COLO668 (cell line): Measurements from ENCODE around the gene MLPH.

ENCODE experiments used
- DNase-seq: peaks from one replicate; lab custom pipeline; 2025; ENCODE audit not compliant: unreplicated experiment; lab: John Stamatoyannopoulos, UW

Gene MLPH

DNA sequence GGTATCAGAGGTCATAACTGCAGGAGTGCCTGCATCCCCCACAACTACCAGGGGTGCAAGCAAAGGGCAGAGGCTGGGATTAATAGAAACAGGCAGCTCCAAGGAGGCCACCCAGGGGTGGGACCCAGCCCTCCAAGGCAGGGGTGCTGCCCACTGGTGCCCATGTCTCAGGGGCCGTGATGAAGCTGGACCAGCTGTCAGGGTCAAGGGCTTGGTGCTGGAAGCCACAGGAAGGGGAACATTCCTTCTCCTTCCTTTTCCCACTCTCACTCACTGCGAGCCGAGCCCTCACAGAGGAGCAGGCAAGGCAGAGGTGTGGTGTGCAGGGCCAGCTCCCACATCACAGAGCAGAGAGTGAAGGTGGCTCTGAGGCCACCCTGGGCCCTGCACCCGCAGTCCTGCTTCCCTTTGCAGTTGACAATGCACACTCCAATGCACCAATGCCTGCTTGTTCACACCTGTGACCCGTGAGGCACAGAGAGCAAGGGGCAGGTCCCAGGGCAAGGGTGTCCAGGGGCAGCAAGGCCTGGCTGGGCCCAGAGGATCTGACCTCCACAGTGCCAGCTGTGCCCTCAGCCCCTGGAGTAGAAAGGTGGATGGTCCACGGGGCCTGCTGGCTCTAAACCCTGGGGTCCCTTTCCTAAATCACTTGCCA is 28.7 kb downstream of the MLPH start:
- no peak for DNase-seq

DNA sequence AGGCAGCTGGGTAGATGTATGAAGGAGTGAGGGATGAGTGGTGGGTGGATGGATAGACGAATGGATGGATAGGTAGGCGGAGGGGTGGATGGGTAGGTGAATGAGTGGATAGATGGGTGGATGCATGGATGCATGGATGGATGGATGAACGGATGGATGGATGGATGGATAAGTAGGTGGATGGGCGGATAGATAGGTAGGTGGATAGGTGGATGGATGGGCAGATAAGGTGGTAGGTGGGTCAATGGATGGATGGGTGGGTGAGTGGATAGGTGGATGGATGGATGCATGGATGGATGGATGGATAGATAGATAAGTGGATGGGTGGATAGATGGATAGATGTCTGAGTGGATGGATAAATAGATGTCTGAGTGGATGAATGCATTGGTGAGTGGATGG is 30.1 kb downstream of the MLPH start:
- DNase-seq, result no peak

DNA sequence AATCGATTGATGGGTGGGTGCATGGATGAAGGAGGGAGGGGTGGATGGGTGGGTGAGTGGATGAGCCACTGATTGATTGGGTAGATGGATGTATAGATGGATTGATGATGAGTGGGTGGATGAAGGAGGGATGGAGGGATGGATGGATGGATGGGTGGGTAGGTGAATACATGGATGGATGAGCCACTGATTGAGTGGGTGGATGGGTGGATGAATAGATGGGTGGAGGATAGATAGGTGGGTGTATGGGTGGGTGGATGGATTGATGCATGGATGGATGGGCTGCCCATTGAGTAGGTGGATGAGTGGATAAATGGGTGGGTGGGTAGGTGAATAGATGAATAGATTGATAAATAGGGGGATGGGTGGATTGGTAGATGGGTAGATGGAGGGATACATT is 30.9 kb downstream of the MLPH start:
- no peak for DNase-seq

DNA sequence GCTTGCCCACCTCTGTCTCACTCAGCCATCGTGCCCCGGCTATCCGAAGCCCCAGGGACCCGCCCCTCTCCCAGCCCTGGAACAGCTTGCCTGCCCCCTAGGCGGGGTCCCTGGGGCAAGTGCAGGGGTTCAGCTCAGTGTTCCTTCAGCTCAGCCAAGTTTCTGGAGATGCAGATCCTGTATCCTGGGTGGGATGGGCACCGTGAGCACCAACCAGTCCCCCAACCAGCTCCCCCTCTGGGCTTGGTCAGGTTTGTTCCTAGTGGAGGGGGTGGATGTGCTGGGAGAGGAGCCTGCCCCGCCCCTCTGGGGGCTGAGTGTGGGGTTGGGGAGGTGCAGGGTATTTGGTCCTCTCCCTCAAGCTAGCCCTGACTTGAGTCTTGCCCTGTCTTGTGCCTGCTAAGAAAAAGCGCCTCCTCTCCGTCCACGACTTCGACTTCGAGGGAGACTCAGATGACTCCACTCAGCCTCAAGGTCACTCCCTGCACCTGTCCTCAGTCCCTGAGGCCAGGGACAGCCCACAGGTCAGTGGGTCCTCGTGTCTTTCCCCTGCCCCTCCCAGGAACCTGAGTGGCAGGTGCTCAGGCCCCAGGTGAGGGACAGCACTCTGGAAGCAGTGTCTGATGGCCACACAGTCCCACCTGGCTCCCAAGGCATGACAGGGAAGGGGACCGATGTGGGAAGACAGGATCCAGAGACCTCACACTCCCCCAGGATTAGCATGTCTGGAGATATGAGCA is 32.6 kb downstream of the MLPH start:
- DNase-seq, result no peak

DNA sequence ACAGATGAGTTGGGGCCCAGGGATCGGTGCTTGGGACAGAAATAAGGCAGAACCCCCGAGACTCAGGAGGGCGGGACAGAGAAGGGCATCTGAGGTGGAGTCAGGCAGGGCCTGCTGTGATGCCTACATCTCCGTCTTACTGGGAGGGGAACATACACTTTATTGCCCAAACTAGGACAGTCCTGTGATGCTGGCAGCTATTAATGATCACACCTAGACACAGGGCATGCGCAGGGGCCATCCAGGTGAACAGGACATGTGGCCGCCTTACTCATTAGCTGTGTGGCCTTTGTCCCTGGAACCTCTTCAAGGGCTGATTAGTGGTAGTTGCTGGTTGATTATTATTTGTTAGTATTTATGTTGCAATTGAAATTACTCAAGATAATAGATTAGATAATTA is 33.2 kb downstream of the MLPH start:
- no peak for DNase-seq

DNA sequence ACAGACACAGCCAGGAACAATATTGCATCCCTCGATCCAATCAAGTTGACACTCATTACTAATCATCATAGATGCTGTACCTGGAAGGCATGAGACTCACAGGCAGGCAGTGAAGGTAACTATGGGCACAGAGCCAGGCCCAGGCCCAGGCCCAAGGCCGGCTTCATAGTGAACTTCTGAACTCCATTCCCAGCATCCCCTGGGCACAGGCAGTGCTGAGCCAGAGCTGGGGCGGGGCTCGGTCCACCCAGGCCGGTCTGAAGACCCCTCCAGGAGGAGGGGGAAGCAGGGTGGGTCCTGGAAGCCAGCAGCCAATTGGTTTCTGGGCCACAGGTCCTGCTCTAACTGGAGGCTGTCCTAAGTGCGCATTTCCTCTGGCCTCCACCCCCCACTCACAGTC is 37.6 kb downstream of the MLPH start:
- no peak for DNase-seq

DNA sequence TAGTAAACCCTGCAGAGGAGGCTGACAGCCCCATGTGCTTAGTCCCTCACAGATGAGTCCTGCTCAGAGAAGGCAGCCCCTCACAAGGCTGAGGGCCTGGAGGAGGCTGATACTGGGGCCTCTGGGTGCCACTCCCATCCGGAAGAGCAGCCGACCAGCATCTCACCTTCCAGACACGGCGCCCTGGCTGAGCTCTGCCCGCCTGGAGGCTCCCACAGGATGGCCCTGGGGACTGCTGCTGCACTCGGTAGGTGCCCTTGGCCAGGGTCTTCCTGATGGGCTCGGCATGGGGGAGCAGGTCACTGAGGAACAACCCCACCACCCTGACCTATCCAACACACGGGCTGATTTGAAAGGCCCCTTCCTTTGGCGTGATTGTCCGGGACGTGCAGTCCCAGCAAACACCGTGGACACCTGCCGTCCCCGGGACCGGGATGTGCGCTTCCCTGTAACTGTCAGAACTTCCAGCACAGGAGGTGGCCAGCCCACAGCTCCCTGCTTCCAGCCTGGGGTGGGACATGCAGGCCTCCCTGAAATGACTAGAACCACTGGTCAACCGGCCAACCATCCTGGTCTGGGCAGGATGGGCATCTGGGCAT is 38.6 kb downstream of the MLPH start:
- DNase-seq, result no peak

DNA sequence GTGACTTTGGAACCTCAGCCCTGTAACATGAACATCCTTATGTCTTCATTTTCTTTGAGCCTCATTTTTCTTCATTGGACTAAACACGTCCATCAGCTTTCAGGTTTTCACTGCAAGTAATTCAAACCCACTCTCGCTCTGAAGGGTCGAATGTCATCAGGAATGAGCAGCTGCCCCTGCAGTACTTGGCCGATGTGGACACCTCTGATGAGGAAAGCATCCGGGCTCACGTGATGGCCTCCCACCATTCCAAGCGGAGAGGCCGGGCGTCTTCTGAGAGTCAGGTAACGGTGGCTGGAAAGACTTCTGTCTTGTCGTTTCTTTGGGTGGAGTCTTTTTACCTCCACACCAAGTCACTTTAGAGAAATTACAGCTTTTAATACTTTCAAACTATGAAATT is 40.2 kb downstream of the MLPH start:
- DNase-seq, result no peak

DNA sequence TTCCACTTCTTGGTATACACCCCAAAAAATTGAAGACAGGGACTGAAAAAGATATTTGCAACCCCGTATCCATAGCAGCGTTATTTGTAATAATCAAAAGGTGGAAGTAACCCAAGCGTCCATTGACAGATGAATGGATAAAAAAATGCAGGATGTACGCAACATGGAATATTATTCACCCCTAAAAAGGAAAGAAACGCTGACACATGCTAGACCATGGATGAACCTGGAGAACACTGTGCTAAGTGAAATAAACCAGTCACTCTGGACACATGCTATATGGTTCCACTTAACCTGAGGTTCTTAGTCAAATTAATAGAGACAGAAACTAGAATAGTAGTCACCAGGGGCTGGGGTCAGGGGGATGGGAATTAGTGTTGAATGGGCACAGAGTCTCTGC is 40.7 kb downstream of the MLPH start:
- no peak for DNase-seq

DNA sequence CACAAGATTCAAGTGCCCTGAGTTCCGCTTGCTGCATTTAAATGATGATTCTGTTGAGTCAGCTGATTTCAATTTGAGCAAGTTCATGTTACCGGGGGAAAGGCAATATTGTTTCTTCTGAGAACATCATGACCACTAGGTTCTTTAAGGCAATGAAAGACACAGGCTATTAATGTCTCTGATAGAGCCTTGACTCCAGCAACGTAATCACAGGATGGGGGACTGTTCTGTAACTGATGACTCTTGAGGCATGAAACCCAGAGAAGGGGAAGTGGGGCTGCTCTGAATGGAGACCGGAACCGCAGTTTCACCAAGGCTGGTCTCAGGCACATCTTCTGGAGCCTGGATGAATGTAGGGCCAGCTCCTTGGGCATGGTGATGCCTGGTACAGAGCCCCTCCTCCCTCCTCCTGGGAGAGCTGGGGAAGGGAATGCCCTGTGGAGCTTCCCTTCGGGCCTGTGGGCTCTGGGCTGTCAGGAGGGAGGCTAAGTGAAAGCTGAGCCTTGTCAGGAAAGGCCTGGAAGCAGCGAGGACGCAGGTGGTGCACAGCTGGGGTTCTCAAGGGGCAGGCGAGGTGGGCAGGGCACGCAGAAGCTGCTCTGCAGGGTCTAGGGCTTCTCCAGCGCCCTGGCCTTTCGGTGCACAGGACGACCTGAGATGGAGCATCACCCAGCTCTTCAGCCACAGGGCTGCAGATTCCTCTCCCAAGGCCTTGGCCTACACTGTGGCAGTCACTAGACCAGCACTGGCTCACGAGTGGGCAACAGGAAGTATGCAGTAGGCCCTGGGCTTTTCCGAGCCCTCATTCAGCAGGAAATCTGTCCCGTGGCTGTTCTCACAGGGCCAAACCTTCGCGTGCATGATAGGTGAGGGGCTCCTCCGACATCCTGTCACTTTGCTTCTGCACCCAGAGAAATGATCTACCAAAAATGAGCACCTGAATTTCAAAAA is 42.7 kb downstream of the MLPH start:
- no peak for DNase-seq

DNA sequence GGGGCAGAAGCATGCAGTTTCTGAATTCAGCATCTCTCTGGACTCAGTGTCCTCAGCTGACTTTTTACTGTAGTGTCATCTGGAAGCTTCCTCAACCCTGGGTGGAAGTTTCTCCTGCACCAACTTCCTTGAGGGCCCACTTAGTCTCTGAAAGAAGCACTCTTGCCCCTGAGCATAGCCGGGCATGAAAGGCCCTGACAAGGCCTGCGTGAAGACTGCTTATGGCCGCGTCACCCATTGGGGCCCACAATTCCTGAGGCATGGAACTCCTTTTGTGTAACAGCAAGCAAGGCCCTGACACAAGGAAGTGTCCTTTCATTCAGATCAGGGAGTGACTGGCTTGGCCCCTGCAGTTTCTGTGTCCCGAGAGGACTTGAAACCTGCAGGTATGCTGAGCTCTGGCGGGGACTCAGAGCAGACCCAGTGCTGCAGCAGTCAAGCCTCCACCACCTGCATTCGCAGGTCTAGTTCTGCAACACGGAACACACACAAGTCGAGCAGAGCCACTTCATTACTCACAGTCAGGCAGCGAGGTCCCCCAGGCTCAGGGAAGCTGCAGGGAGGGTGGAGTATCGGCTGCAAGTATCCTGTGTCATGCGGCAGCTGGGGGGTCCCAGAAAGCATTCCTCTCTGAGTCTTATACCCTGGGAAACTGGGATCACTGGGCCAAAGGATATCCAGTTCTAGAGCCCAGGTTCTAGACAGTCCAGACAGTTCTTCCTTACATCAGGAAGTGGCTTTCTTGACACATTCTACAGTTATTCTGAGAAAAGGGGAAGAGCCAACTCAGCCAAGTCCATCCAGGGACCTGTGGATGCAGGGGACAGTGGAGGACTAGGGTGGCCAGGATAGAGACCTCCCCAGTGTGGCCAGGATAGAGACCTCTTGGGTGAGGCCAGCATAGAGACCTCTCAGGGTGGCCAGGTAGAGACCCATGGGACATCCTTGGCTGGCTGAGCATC is 43.7 kb downstream of the MLPH start:
- no peak for DNase-seq

DNA sequence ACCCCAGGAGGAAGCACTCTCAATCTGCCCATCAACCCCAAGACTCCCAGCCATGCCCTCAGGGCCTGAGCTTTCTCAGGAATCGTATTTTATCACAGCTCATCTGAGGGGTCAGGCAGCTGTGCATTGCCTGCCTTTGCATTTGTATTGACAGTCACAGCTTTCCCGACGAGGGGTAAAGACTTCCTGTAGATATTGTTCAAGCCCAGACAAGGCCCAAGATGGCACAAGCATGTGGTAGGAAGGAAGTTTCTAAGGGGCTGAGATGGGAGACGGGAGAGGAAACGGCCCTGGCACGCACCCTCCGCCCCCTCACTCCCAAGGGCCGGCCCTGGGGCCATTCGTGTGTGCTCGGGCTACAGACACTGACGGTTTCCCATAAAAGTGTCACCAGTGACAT is 45.1 kb downstream of the MLPH start:
- DNase-seq, result no peak

DNA sequence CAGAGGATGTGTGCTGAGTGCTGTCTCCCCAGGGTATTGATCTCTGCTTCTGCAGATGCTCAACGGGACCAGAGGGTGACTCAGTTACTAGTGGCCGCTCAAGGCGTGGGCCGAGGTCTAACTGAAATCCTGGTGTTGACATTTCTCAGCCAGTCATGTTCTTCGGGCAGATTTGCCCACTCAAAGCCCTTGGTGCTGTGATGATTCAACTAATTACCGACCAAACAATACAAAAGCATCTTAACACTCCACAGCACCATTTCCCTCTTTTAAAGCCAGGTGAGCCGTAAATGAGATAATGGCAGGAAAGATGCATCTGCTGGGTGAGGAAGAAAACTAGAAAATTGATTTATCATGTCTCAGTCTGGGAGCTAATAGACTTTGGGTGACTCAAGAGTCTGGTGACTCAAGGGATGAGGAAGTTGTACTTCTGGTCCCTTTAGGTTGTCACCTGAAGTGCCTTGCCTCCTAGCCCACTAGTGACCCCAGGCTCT is 46.7 kb downstream of the MLPH start:
- peak; percentile 65 for DNase-seq

DNA sequence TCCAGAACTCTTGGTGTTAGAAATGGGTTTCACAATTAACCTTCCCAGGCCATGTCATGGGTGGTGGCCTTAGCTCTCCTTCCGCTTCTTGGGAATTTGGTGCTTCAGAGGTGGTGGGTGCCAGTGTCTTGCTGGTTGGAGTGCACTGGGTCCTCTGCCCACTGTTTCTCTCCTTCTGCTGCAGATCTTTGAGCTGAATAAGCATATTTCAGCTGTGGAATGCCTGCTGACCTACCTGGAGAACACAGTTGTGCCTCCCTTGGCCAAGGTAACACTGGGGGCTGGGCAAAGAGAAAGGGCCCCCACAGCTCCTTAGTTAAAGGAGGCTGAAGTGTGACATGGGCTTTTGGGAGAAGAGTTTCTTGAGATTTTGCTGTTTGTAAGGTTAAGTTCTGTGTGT is 47.3 kb downstream of the MLPH start:
- DNase-seq, result no peak

DNA sequence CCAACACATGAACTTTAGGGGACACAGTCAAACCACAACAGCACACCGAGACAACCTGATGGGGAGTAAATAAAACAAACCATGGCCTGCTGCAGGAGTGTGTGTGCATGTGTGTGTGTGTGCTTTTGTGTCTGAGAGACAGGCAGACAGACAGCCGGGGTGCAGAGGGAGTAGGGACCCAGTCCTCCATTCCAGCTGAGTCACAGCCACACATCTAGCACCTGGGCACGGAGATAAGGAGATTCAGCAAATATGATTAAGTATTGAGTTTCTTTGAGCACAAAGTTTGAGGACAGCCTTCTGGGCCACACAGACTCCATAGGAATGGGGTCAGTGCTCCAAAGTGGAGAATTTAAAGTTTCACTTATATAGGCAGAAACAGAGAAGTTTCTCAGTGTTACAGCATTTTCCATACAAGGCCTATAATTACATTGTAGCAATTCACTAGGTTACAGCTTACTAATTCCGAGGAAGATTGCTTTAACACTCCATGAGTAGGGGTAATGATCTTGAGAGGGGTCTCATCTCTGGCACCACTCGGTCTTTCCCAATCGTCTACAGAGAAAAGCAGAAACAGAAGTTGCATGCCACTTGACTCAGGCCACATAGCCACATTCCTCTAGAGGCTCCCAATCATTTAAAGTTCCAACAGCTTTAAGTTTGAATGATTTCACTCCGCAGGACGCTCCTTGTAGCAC is 48.5 kb downstream of the MLPH start:
- no peak for DNase-seq

DNA sequence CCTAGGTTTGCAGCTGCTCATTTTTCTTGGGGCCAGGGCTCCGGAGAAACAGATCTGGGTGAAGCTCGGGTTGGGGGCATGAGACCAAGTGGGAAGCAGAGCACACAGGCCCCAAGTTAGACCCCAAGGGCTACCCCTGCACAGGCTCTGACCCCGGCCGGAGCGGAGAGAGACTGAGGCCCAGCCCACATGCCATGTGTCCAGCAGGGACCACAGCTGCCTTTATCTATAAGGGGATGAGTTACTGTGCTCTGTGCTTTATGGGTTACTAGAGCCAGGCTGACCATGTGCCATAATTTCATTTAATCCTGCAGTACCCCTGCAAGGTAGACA is 49.0 kb downstream of the MLPH start:
- DNase-seq, result no peak

DNA sequence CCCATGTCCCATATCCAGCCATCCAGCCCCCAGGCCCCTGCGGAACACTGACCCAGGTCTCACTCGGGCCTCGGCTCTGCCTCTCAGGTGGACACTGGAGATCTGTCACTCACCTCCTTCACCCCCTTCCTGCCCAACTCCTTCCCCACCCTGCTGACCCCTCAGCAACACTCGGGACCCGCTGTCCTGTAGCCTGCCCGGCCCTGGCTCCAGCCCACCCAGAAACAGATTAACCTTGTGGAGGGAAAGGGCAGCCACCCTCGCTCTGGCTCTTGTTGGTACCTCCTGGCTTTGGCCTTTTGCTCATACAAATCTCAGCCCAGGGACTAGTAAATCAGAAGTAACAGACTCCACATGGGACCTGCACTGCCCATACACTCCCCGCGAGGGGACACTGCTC is 49.6 kb downstream of the MLPH start:
- DNase-seq, result no peak

DNA sequence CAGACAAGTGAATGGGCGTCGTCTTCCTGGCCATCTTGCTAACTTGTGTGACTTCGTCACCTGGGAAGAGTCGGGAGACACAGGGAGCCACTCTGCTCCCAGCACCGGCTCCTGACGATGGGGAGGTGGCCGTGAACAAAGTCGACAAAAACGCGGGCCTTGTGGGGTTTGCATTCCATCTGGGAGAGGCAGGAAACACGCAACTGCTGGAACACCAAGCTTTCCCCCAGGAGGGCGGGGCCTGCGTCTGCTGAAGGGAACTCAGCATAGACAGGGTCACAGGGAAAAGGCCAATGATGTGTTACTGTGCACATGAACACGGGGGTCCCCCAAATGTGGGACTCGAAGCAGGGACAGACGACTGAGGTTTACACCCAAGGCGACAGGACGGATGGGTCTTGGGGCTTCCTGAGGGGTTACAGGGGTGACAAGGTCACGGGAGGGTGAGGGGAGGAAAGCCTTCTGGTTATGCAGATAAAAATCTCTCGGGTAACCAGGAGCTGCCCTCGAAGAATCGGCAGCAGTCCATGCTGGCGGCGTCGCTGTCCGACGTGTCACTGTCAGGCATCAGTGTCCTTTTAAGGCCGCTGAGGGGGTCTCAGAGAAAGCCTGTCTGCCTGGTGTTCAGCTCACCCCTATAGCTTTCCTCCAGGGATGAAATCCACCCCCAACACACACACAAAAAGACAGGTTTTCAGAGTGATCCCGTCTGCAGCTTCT is 51.1 kb downstream of the MLPH start:
- DNase-seq, result no peak

DNA sequence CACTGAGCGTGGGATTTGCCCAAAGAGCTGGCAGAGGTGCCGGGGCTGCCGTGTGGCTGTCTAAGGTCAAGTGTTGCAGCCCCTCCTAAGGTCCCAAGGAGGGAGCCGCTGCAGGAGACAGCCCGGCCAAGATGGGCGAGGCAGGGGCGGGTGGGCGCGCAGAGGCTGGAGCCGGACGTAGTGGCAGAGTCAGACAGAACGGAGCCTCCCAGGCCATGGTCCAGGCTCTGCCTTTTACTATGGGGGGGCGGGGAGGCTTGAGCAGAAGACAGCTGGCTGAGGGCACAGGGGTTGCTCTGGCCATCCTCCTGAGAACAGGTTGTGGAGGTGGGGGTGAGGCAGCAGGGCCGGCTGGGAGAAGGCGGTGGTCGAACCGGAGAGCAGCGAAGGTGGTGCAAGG is 51.9 kb downstream of the MLPH start:
- DNase-seq, result no peak
